ENCODE results near the gene PPARD. TPM values are rescaled to one million over a fixed set of nuclear protein-coding genes. Genes with fewer than 3 reads are reported as not detected.

Gene PPARD
- polyA plus RNA-seq, 3 donors, result 1.2 to 22.0 (median 2.4) TPM

- Mint-ChIP-seq H3K27ac (no peak overlapping the region), H3K27me3 (ENCODE audit: low read depth in 3 of 3) (peaks cover 5 to 15% (median 8%) of the 10 kb centered on the region in 3 donors), H3K4me1 (no peaks in the 10 kb centered on the region), H3K9me3 (no peaks in the 10 kb centered on the region), H3K36me3 (peaks cover 7 to 21% of the 10 kb centered on the region in 2 donors), H3K4me3 (no peak overlapping the region)
- Histone ChIP-seq H3K27ac (ENCODE audit: low read depth in 1 of 2, low read length in 2 of 2) (no peak overlapping the region), H3K79me2 (ENCODE audit: insufficient read depth, low read length) (no peaks in the 10 kb centered on the region), H3K27me3 (ENCODE audit: control insufficient read depth in 2 of 2, insufficient read depth in 2 of 2, low read length in 2 of 2) (no peaks in the 10 kb centered on the region), H3K36me3 (replicated peaks in 1 of 2; ENCODE audit: control insufficient read depth in 1 of 2, insufficient read depth in 2 of 2, low read length in 2 of 2) (no peaks in the 10 kb centered on the region), H3K4me3 (replicated peaks in 1 of 3; ENCODE audit: low read depth in 2 of 3, low read length in 3 of 3) (no peak overlapping the region), H4K20me1 (ENCODE audit: insufficient read depth, low read length) (peaks cover 36% of the 10 kb centered on the region), H3K9ac (ENCODE audit: insufficient read depth, low read length, poor library complexity, severe bottlenecking) (no peak overlapping the region), H3K4me1 (ENCODE audit: control insufficient read depth in 1 of 2, insufficient read depth in 2 of 2, low read length in 2 of 2) (no peaks in the 10 kb centered on the region), H2AFZ (ENCODE audit: insufficient read depth, low read depth, low read length, poor library complexity, severe bottlenecking) (no peak overlapping the region), H3K4me2 (replicated peaks; ENCODE audit: extremely low read depth, low read length, poor library complexity, severe bottlenecking) (no peak overlapping the region), H3K9me3 (replicated peaks in 1 of 2; ENCODE audit: control insufficient read depth in 1 of 2, insufficient read depth in 1 of 2, low read length in 2 of 2) (no peaks in the 10 kb centered on the region)
- DNase-seq, result no peak
- TF ChIP-seq CTCF (IDR thresholded peaks at IDR 0.05), result no peak
- intact Hi-C loops (cut with micrococcal nuclease), result no loop called here
- WGBS (ENCODE audit: insufficient coverage), result 100% methylated on average over 2 of the region's 5 CpGs
These were observed 57.8 kb downstream of the PPARD start for GRCh38 chr6:35400111-35400510.

DNA sequence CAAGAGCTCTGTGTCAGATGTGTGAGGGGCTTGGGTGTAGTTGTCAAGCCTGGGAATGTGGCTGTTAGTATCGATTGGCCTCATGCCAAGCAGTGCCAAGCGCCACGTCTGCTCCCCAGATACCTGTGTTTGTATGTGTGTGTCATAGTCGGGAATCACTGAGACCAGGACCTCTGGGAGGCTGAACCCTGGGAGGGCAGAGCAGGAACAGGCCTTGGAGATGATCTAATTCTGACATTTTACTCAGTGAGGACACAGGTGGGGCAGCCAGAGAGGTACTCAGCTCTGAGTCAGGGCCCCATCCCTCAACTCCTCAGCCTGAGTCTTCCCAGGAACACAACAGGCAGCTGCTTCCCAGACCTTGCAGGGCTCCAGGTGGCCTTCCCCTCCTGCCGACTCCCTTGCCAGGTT, 58.5 kb downstream of the PPARD start:
- no peaks in the 10 kb centered on the region for H3K4me1 Mint-ChIP-seq
- 95% methylated on average over 5 of the region's 5 CpGs for WGBS (ENCODE audit: insufficient coverage)
- TF ChIP-seq CTCF (IDR thresholded peaks at IDR 0.05), result no peak
- no peaks in the 10 kb centered on the region for H3K9me3 Mint-ChIP-seq
- Histone ChIP-seq H3K27ac (ENCODE audit: low read depth in 1 of 2, low read length in 2 of 2) (no peak overlapping the region), H3K9me3 (replicated peaks in 1 of 2; ENCODE audit: control insufficient read depth in 1 of 2, insufficient read depth in 1 of 2, low read length in 2 of 2) (no peaks in the 10 kb centered on the region), H3K4me2 (replicated peaks; ENCODE audit: extremely low read depth, low read length, poor library complexity, severe bottlenecking) (no peak overlapping the region), H3K79me2 (ENCODE audit: insufficient read depth, low read length) (no peaks in the 10 kb centered on the region), H3K27me3 (ENCODE audit: control insufficient read depth in 2 of 2, insufficient read depth in 2 of 2, low read length in 2 of 2) (no peaks in the 10 kb centered on the region), H3K9ac (ENCODE audit: insufficient read depth, low read length, poor library complexity, severe bottlenecking) (no peak overlapping the region), H3K4me1 (ENCODE audit: control insufficient read depth in 1 of 2, insufficient read depth in 2 of 2, low read length in 2 of 2) (no peaks in the 10 kb centered on the region), H3K36me3 (replicated peaks in 1 of 2; ENCODE audit: control insufficient read depth in 1 of 2, insufficient read depth in 2 of 2, low read length in 2 of 2) (no peaks in the 10 kb centered on the region), H4K20me1 (ENCODE audit: insufficient read depth, low read length) (peaks cover 30% of the 10 kb centered on the region), H2AFZ (ENCODE audit: insufficient read depth, low read depth, low read length, poor library complexity, severe bottlenecking) (no peak overlapping the region), H3K4me3 (replicated peaks in 1 of 3; ENCODE audit: low read depth in 2 of 3, low read length in 3 of 3) (no peak overlapping the region)
- no peak overlapping the region for H3K27ac Mint-ChIP-seq
- no peak overlapping the region for H3K4me3 Mint-ChIP-seq
- intact Hi-C loops (cut with micrococcal nuclease), result no loop called here
- DNase-seq, result no peak
- H3K27me3 Mint-ChIP-seq (ENCODE audit: low read depth in 3 of 3), result peaks cover 5 to 11% (median 7%) of the 10 kb centered on the region in 3 donors
- H3K36me3 Mint-ChIP-seq, result peaks cover 7 to 17% of the 10 kb centered on the region in 2 donors
